ENCODE data around the gene SOD2. TPM values are rescaled to one million over a fixed set of nuclear protein-coding genes. Genes with fewer than 3 reads are reported as not detected.

Gene SOD2
- total and polyA plus RNA-seq, 2 of the 13 experiments (the other 11 are each of a cell fraction or from before 2014, with no cell fraction given): 304 to 309 TPM

DNA sequence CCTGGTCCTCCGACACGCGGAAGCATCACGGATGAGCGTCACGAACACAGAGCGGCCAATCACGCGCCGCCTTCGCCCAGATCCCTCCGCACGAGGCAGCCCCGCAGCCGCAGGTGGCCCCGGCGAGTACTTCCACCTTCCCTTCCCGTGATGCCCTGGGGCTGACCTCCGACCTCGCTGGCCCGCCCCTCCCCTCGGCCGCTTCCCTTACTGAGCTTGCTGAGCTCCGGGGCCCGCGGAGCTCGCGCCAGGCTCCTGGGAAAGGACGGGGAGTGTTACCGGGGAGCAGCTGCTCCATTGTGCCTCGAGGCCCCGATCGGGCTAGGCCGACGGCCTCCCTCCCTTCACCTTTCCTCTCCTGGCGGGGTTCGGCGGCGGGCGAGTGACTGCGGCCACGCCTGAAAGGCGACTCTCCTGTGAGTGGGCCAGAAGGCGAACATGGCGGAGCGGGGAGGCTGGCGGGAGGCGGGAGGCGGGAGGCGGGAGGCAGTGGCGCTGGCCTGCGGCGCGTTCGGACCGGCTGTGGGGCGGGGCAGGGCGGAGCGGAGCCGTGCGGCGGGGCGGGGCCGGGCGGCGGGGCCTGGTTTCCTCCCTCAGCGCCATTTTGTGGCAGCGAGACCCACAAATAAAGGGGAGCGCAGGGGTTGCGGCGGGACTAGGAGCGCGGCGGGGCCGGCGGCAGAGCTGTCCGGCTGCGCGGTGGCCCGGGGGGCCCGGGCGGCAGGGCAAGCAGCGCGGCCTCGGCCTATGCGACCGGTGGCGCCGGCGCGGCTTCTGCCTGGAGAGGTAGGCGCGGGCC, 34.1 kb upstream of the SOD2 start, which contains the start of gene WTAP (continued):
- TF ChIP-seq KLF12 (CRISPR knock-in tag; IDR thresholded peaks at IDR 0.05; ENCODE audit: borderline replicate concordance) (peak; percentile 98), ZNF724P (CRISPR knock-in tag; IDR thresholded peaks at IDR 0.05; ENCODE audit: borderline replicate concordance) (peak; percentile 99), RELA (CRISPR knock-in tag; IDR thresholded peaks at IDR 0.05) (peak; percentile 93; the same call in 1 of the 2 replicates), TMF1 (CRISPR knock-in tag; IDR thresholded peaks at IDR 0.05; ENCODE audit: low read depth) (peak; percentile 89), RNF2 (conservative IDR thresholded peaks at IDR 0.05; ENCODE audit: low read depth) (peak; percentile 100), ZNF749 (CRISPR knock-in tag; IDR thresholded peaks at IDR 0.05; ENCODE audit: borderline replicate concordance) (peak; percentile 99), ESRRA (CRISPR knock-in tag; IDR thresholded peaks at IDR 0.05; ENCODE audit: low read depth) (peak; percentile 83), HNF4G (IDR thresholded peaks at IDR 0.05; ENCODE audit: borderline replicate concordance, low read depth, low read length) (peak; percentile 53; the same call in 1 of the 2 replicates), HNF4G (CRISPR knock-in tag; IDR thresholded peaks at IDR 0.05; ENCODE audit: borderline replicate concordance, low read depth) (peak; percentile 83), ZNF430 (CRISPR knock-in tag; IDR thresholded peaks at IDR 0.05) (peak; percentile 99), ADNP (CRISPR knock-in tag; IDR thresholded peaks at IDR 0.05) (no peak), RAD51 (IDR thresholded peaks at IDR 0.05; ENCODE audit: borderline replicate concordance) (no peak), ZNF777 (CRISPR knock-in tag; IDR thresholded peaks at IDR 0.05) (peak; percentile 86), ZBTB7B (CRISPR knock-in tag; IDR thresholded peaks at IDR 0.05) (peak; percentile 86), ZBTB8A (CRISPR knock-in tag; IDR thresholded peaks at IDR 0.05; ENCODE audit: borderline replicate concordance, low read depth) (no peak; the same call in 1 of the 2 replicates), ZNF264 (CRISPR knock-in tag; IDR thresholded peaks at IDR 0.05) (peak; percentile 94), GABPA (IDR thresholded peaks at IDR 0.05; ENCODE audit: low read depth, low read length) (peak; percentile 65), GABPA (CRISPR knock-in tag; IDR thresholded peaks at IDR 0.05; ENCODE audit: low read depth) (peak; percentile 89), ZNF563 (CRISPR knock-in tag; IDR thresholded peaks at IDR 0.05) (peak; percentile 98), ZNF496 (CRISPR knock-in tag; IDR thresholded peaks at IDR 0.05; ENCODE audit: insufficient replicate concordance) (no peak)
- TF ChIP-seq, protein P1, sequence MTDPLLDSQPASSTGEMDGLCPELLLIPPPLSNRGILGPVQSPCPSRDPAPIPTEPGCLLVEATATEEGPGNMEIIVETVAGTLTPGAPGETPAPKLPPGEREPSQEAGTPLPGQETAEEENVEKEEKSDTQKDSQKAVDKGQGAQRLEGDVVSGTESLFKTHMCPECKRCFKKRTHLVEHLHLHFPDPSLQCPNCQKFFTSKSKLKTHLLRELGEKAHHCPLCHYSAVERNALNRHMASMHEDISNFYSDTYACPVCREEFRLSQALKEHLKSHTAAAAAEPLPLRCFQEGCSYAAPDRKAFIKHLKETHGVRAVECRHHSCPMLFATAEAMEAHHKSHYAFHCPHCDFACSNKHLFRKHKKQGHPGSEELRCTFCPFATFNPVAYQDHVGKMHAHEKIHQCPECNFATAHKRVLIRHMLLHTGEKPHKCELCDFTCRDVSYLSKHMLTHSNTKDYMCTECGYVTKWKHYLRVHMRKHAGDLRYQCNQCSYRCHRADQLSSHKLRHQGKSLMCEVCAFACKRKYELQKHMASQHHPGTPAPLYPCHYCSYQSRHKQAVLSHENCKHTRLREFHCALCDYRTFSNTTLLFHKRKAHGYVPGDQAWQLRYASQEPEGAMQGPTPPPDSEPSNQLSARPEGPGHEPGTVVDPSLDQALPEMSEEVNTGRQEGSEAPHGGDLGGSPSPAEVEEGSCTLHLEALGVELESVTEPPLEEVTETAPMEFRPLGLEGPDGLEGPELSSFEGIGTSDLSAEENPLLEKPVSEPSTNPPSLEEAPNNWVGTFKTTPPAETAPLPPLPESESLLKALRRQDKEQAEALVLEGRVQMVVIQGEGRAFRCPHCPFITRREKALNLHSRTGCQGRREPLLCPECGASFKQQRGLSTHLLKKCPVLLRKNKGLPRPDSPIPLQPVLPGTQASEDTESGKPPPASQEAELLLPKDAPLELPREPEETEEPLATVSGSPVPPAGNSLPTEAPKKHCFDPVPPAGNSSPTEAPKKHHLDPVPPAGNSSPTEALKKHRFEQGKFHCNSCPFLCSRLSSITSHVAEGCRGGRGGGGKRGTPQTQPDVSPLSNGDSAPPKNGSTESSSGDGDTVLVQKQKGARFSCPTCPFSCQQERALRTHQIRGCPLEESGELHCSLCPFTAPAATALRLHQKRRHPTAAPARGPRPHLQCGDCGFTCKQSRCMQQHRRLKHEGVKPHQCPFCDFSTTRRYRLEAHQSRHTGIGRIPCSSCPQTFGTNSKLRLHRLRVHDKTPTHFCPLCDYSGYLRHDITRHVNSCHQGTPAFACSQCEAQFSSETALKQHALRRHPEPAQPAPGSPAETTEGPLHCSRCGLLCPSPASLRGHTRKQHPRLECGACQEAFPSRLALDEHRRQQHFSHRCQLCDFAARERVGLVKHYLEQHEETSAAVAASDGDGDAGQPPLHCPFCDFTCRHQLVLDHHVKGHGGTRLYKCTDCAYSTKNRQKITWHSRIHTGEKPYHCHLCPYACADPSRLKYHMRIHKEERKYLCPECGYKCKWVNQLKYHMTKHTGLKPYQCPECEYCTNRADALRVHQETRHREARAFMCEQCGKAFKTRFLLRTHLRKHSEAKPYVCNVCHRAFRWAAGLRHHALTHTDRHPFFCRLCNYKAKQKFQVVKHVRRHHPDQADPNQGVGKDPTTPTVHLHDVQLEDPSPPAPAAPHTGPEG (CRISPR knock-in tag; IDR thresholded peaks at IDR 0.05): peak; percentile 94
- TF ChIP-seq, protein P2, sequence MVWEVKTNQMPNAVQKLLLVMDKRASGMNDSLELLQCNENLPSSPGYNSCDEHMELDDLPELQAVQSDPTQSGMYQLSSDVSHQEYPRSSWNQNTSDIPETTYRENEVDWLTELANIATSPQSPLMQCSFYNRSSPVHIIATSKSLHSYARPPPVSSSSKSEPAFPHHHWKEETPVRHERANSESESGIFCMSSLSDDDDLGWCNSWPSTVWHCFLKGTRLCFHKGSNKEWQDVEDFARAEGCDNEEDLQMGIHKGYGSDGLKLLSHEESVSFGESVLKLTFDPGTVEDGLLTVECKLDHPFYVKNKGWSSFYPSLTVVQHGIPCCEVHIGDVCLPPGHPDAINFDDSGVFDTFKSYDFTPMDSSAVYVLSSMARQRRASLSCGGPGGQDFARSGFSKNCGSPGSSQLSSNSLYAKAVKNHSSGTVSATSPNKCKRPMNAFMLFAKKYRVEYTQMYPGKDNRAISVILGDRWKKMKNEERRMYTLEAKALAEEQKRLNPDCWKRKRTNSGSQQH (CRISPR knock-in tag; IDR thresholded peaks at IDR 0.05; ENCODE audit: low read depth): peak; percentile 99
- TF ChIP-seq, protein P3, sequence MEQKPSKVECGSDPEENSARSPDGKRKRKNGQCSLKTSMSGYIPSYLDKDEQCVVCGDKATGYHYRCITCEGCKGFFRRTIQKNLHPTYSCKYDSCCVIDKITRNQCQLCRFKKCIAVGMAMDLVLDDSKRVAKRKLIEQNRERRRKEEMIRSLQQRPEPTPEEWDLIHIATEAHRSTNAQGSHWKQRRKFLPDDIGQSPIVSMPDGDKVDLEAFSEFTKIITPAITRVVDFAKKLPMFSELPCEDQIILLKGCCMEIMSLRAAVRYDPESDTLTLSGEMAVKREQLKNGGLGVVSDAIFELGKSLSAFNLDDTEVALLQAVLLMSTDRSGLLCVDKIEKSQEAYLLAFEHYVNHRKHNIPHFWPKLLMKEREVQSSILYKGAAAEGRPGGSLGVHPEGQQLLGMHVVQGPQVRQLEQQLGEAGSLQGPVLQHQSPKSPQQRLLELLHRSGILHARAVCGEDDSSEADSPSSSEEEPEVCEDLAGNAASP (CRISPR knock-in tag; IDR thresholded peaks at IDR 0.05; ENCODE audit: borderline replicate concordance): peak; percentile 90
